ENCODE data around the gene SASH3. TPM values are rescaled to one million over a fixed set of nuclear protein-coding genes. Genes with fewer than 3 reads are reported as not detected.

SASH3 gene
- total RNA-seq, 1 donor from 2014 or later: not detected

- no peak for FAIRE-seq
- no peak for TF ChIP-seq CTCF (IDR thresholded peaks at IDR 0.05; ENCODE audit: insufficient read depth, low read length, severe bottlenecking)
- no peaks in the 10 kb centered on the region for H3K27me3 ChIP-seq (ENCODE audit: control insufficient read depth, insufficient read depth, low read length)
- no peak overlapping the region for H3K4me3 ChIP-seq (ENCODE audit: low read depth, low read length)
- H3K36me3 ChIP-seq (ENCODE audit: control insufficient read depth, insufficient read depth, low read length): no peaks in the 10 kb centered on the region
- peak; percentile 10 for DNase-seq (ENCODE audit: low read depth)
These were observed 2.3 kb upstream of the SASH3 start for GRCh38 chrX:129777218-129778030.

GRCh38 chrX:129779086-129779672, 570 bp upstream of the SASH3 start:
- DNase-seq (ENCODE audit: low read depth) (no peak), FAIRE-seq (peak; percentile 58)
- no peak overlapping the region for H3K4me3 ChIP-seq (ENCODE audit: low read depth, low read length)
- TF ChIP-seq CTCF (IDR thresholded peaks at IDR 0.05; ENCODE audit: insufficient read depth, low read length, severe bottlenecking): no peak
- no peaks in the 10 kb centered on the region for H3K27me3 ChIP-seq (ENCODE audit: control insufficient read depth, insufficient read depth, low read length)
- H3K36me3 ChIP-seq (ENCODE audit: control insufficient read depth, insufficient read depth, low read length): no peaks in the 10 kb centered on the region

GRCh38 chrX:129780441-129781105, 824 bp downstream of the SASH3 start:
- H3K4me3 ChIP-seq (ENCODE audit: low read depth, low read length): no peak overlapping the region
- no peak for DNase-seq (ENCODE audit: low read depth)
- H3K27me3 ChIP-seq (ENCODE audit: control insufficient read depth, insufficient read depth, low read length): no peaks in the 10 kb centered on the region
- no peak for TF ChIP-seq CTCF (IDR thresholded peaks at IDR 0.05; ENCODE audit: insufficient read depth, low read length, severe bottlenecking)
- no peaks in the 10 kb centered on the region for H3K36me3 ChIP-seq (ENCODE audit: control insufficient read depth, insufficient read depth, low read length)
- no peak for FAIRE-seq

- H3K4me3 ChIP-seq (ENCODE audit: low read depth, low read length): no peak overlapping the region
- DNase-seq (ENCODE audit: low read depth) (no peak), FAIRE-seq (no peak)
- H3K27me3 ChIP-seq (ENCODE audit: control insufficient read depth, insufficient read depth, low read length): no peaks in the 10 kb centered on the region
- no peak for TF ChIP-seq CTCF (IDR thresholded peaks at IDR 0.05; ENCODE audit: insufficient read depth, low read length, severe bottlenecking)
- H3K36me3 ChIP-seq (ENCODE audit: control insufficient read depth, insufficient read depth, low read length): no peaks in the 10 kb centered on the region
These were observed 1.5 kb downstream of the SASH3 start for GRCh38 chrX:129781134-129781672.

GRCh38 chrX:129781680-129782495, 2.1 kb downstream of the SASH3 start:
- FAIRE-seq: no peak
- no peak for DNase-seq (ENCODE audit: low read depth)
- Histone ChIP-seq H3K4me3 (ENCODE audit: low read depth, low read length) (no peak overlapping the region), H3K27me3 (ENCODE audit: control insufficient read depth, insufficient read depth, low read length) (no peaks in the 10 kb centered on the region), H3K36me3 (ENCODE audit: control insufficient read depth, insufficient read depth, low read length) (no peaks in the 10 kb centered on the region)
- TF ChIP-seq CTCF (IDR thresholded peaks at IDR 0.05; ENCODE audit: insufficient read depth, low read length, severe bottlenecking): no peak
